HL-60/S4 treated with retinoic acid at 250 ng/mL for 4 days and 3 days (cell line): ENCODE data around the gene GDPD5.

Experiments
- in situ Hi-C: fragments of 300-500 bp; cut with MboI; formaldehyde crosslinking; loops from 2 replicates; pipeline ENCODE4 v1.7.0; 2022; ENCODE audit warnings: low sequenced_read_pairs

GDPD5 gene

GRCh38 chr11:75453916-75454655 lies 71.7 kb downstream of the GDPD5 start:
- in situ Hi-C loops = no loop called here

GRCh38 chr11:75450826-75451821 lies 74.6 kb downstream of the GDPD5 start:
- in situ Hi-C loops = no loop called here

GRCh38 chr11:75450236-75450635 lies 75.5 kb downstream of the GDPD5 start:
- in situ Hi-C loops = no loop called here

GRCh38 chr11:75449776-75450175 lies 76.0 kb downstream of the GDPD5 start:
- in situ Hi-C loops = loop anchor here (5.0 kb wide), 1 partner anchor 83 kb away; no protein-coding TSS in a partner anchor

- in situ Hi-C loops = loop anchor here (5.0 kb wide), 1 partner anchor 83 kb away; no protein-coding TSS in a partner anchor
Observed at GRCh38 chr11:75449271-75449670, 76.5 kb downstream of the GDPD5 start.

GRCh38 chr11:75447415-75447814 lies 78.3 kb downstream of the GDPD5 start:
- in situ Hi-C loops = loop anchor here (5.0 kb wide), 1 partner anchor 85 kb away; no protein-coding TSS in a partner anchor

- in situ Hi-C loops = loop anchor here (5.0 kb wide), 1 partner anchor 87 kb away; no protein-coding TSS in a partner anchor
Observed at GRCh38 chr11:75445315-75445953, 80.3 kb downstream of the GDPD5 start.

GRCh38 chr11:75443043-75443442 lies 82.7 kb downstream of the GDPD5 start:
- in situ Hi-C loops = no loop called here

- in situ Hi-C loops = no loop called here
Observed at GRCh38 chr11:75442161-75442885, 83.4 kb downstream of the GDPD5 start.

- in situ Hi-C loops = no loop called here
Observed at GRCh38 chr11:75441804-75442132, 84.0 kb downstream of the GDPD5 start.

- in situ Hi-C loops = no loop called here
Observed at GRCh38 chr11:75440960-75441803, 84.6 kb downstream of the GDPD5 start.

GRCh38 chr11:75439495-75440120 lies 86.1 kb downstream of the GDPD5 start:
- in situ Hi-C loops = no loop called here

- in situ Hi-C loops = no loop called here
Observed at GRCh38 chr11:75439026-75439425, 86.7 kb downstream of the GDPD5 start.

GRCh38 chr11:75437966-75438659 lies 87.6 kb downstream of the GDPD5 start:
- in situ Hi-C loops = no loop called here

GRCh38 chr11:75436806-75437205 lies 88.9 kb downstream of the GDPD5 start:
- in situ Hi-C loops = no loop called here

GRCh38 chr11:75435571-75435925 lies 90.2 kb downstream of the GDPD5 start:
- in situ Hi-C loops = no loop called here

- in situ Hi-C loops = no loop called here
Observed at GRCh38 chr11:75434886-75435570, 90.7 kb downstream of the GDPD5 start.

- in situ Hi-C loops = no loop called here
Observed at GRCh38 chr11:75434051-75434450, 91.7 kb downstream of the GDPD5 start.
